ENCODE data around the gene SMARCD2.

SMARCD2 gene

DNA sequence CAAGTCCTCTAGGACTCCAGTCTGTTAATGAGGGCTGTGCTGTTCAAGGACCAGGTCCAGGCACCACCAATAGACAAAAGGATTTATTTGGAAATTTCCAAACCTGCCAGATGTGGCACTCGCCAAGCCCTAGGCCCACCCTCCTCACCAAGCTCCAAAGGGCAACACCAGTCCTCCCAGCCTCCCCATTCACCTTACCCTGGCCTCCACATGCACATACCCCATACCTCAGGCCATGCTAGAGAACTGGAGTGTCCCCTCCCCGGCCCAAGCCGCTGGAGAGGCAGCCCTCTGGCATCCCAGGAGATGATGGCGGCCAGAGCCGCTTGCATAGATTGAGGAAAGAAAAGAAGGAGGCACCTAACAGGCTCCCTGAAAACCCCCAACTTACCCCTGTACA is 10.5 kb downstream of the SMARCD2 start:
- no peak for DNase-seq (ENCODE audit: low read depth in 2 of 2)

GRCh38 chr17:63831505-63831904 is 11.0 kb downstream of the SMARCD2 start:
- no peak for DNase-seq (ENCODE audit: low read depth in 2 of 2)

- no peak for DNase-seq (ENCODE audit: low read depth in 2 of 2)
Measured at GRCh38 chr17:63830904-63831491, 11.5 kb downstream of the SMARCD2 start.

- no peak for DNase-seq (ENCODE audit: low read depth in 2 of 2)
Measured at GRCh38 chr17:63830278-63830677, 12.2 kb downstream of the SMARCD2 start.

- no peak for DNase-seq (ENCODE audit: low read depth in 2 of 2)
Measured at GRCh38 chr17:63828936-63829335, 13.5 kb downstream of the SMARCD2 start.

DNA sequence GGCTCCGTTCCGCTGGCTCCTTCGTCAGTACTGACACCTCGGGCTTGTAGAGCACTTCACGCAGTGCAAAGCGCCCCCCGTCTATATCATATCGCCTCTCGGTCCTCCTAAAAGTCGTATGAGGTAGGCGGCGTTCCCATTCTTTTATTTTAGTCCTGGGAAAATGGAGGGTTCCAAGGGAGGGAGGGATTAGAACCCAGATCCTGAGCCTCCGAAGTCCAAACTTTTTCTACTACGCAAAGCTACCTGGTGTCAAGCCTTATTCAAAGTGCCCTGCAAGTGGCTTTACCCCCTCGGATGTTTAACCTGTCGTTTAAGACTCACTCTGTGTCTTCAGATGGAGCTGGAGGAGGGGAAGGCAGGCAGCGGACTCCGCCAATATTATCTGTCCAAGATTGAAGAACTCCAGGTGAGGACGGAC is 14.7 kb downstream of the SMARCD2 start:
- DNase-seq (ENCODE audit: low read depth in 2 of 2) = no peak

GRCh38 chr17:63827002-63827800 is 15.3 kb downstream of the SMARCD2 start, which contains the start of the genes FTSJ3 and PSMC5:
Gene FTSJ3, minus strand, starts transcription at chr17:63827663. Its CDS starts 761 bp downstream, at chr17:63826902.
Gene PSMC5, plus strand, starts transcription at chr17:63827431. Its CDS starts 60 bp downstream, at chr17:63827491.
- DNase-seq (ENCODE audit: low read depth in 2 of 2) = peak; percentile 89 to 92

DNA sequence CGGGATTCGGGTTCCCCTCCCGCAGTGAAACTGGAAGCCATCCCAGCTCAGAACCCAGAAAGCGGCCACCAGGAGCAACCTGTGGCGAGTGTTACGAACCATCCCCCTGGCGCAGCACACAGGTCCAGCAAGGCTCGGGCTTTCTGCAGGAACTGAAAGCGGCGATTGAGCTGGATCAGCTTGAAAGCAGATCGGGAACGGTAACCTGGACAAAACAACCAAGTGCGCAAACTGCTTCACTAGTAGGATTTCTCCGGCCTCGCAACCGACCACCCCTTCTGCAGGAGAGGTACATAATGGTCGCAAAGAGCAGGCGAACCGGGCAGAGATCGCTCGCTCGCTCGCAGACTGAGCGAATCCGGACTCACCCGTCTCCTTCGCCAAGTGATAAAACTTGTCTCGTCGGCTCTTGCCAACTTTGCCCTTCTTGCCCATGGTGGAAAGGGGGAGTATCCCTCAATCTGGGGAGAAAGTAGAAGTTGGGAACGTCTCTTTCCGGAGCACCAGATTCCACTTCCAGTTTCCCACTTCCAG is 15.9 kb downstream of the SMARCD2 start:
- DNase-seq (ENCODE audit: low read depth in 2 of 2) = no peak

DNA sequence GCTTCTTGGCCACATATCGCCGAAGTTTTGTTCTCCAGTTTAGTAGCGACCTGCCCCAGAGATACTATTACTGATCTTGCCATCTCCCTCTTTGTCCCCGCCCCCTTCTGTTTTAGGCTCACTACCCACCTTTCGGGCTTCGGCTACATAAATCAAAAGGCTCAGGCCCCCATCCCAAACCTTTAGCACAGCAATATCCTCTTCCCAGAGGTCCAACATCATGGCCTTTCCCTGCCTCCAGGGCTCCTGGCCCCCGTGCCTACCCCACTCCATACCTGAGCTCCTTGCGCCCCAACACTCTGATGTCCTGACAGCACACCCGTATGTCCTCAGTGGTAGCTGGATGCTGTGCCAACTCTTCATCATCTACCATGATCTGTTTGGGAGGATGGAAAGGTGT is 18.1 kb downstream of the SMARCD2 start:
- no peak for DNase-seq (ENCODE audit: low read depth in 2 of 2)

- no peak for DNase-seq (ENCODE audit: low read depth in 2 of 2)
Measured at GRCh38 chr17:63823659-63824331, 18.7 kb downstream of the SMARCD2 start.

- DNase-seq (ENCODE audit: low read depth in 2 of 2) = no peak
Measured at GRCh38 chr17:63822537-63822936, 19.9 kb downstream of the SMARCD2 start.

GRCh38 chr17:63821804-63822203 is 20.7 kb downstream of the SMARCD2 start:
- no peak for DNase-seq (ENCODE audit: low read depth in 2 of 2)

- DNase-seq (ENCODE audit: low read depth in 2 of 2) = no peak
Measured at GRCh38 chr17:63820963-63821561, 21.4 kb downstream of the SMARCD2 start.

DNA sequence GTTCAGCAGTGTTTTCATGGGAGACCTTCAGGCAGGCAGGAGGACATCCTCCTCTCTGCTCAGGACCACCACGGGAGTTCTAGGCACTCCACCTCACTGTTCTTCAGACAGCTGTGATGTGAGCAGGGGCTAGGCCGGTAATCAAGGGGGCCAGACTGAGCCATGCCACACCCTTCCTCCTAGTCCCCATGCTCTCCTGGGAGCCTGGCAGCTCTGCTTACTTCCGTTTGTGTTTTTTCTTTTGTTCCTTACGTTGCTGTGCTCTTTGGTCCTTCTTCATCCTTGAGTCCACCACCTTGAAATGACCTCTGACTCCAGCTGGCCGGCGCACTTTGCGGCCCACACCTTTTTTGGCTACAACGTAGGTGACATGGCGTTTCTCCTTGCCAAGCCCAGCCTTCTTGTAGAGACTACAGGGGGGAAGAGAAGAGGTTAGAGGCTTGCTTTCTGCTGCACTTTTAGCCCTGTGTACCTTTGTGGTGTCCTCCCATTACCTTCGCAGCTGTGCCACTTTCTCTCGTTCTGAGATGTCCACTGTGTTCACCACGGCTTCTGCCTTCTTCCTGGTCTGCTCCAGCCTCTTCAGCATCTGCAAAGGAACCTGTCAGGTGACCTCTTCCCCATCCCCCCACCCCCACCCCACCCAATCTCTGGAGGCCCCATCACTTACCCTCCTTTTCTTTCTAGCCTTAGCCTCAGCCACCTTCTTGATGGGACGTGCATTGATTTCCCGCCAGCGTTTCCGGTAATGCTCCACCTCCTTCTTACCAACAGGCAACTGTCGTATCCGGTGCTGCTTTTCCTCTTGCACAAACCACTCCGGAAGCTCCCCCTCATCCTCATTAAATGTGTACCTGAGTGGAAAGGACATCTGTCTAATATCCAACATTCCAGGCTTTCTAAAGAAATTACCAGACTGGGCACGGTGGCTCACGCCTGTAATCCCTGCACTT is 22.6 kb downstream of the SMARCD2 start:
- DNase-seq (ENCODE audit: low read depth in 2 of 2) = no peak

- DNase-seq (ENCODE audit: low read depth in 2 of 2) = no peak
Measured at GRCh38 chr17:63819131-63819530, 23.4 kb downstream of the SMARCD2 start.

GRCh38 chr17:63817736-63818385 is 24.6 kb downstream of the SMARCD2 start:
- no peak for DNase-seq (ENCODE audit: low read depth in 2 of 2)

GRCh38 chr17:63816669-63817068 is 25.8 kb downstream of the SMARCD2 start:
- DNase-seq (ENCODE audit: low read depth in 2 of 2) = no peak

DNA sequence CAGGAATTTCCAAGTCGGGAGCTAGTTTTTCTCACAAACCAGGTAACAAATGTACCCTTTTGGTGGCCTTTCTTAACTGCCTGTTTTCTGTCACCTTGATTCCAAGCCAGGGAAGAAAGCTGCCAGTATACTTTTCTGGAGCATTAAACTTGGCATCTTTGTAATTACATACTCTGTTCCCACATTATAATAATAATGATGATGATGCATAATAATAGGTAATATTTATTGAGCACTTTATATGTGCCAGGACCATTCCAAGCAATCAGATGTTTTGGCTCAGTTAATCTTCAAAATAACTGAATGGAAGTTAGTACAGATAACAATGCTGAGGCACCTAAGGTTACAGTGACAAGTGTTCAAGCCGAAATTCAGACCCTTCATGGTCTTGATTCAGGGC is 26.4 kb downstream of the SMARCD2 start:
- no peak for DNase-seq (ENCODE audit: low read depth in 2 of 2)

DNA sequence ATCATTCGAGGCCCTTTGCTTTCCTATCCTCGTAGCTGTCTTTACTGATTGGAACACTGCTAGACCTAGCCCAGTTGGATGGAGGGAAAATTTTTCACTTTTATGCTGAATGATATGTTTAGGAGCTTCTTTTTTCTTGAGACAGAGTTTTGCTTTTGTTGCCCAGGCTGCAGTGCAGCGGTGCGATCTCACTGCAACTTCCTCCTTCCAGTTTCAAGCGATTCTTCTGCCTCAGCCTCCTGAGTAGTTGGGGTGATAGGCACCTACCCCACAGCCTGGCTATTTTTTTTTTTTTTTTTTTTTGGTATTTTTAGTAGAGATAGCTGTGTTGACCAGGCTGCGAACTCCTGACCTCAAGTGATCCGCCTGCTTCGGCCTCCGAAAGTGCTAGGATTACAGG is 32.5 kb downstream of the SMARCD2 start:
- no peak for DNase-seq (ENCODE audit: low read depth in 2 of 2)

GRCh38 chr17:63805591-63805990 is 36.9 kb downstream of the SMARCD2 start:
- no peak for DNase-seq (ENCODE audit: low read depth in 2 of 2)

Measured in activated CD4-positive, alpha-beta T cell treated with anti-CD3 and anti-CD28 coated beads for 24 hours (primary cell).